Measurements from ENCODE around the gene TET1. TPM values are rescaled to one million over a fixed set of nuclear protein-coding genes. Genes with fewer than 3 reads are reported as not detected.

TET1 gene
- total RNA-seq, 1 experiment from 2014 or later: 2.3 TPM

- no peak for TF ChIP-seq SIN3A (IDR thresholded peaks at IDR 0.05; ENCODE audit: borderline replicate concordance, insufficient read depth, low read depth, low read length)
Observed at GRCh38 chr10:68562661-68563570, 2.8 kb downstream of the TET1 start (continued).

GRCh38 chr10:68564712-68565111, 4.6 kb downstream of the TET1 start:
- no peak for ATAC-seq
- Histone ChIP-seq H3K4me1 (ENCODE audit: control insufficient read depth, insufficient read depth, low read length) (peaks cover 9% of the 10 kb centered on the region), H3K36me3 (ENCODE audit: control insufficient read depth, insufficient read depth, low read length) (no peaks in the 10 kb centered on the region; the same call in 1 of the 2 replicates), H3K27me3 (ENCODE audit: control insufficient read depth, insufficient read depth, low read length) (no peaks in the 10 kb centered on the region), H3K9me3 (ENCODE audit: control insufficient read depth, insufficient read depth, low read depth, low read length) (no peaks in the 10 kb centered on the region), H3K4me3 (ENCODE audit: low read depth in 2 of 2, low read length in 2 of 2) (no peak overlapping the region), H3K27ac (ENCODE audit: low read length) (no peak overlapping the region)
- no TSS peak for BruUV-seq (replicated peaks)
- in situ Hi-C loops (cut with HindIII; ENCODE audit: low pct_unique_long_range_greater_than_20kb, low sequenced_read_pairs) (no loop called here), intact Hi-C loops (cut with micrococcal nuclease; ENCODE audit: unreplicated experiment) (no loop called here)
- DNase-seq (ENCODE audit: low read depth, low spot score): no peak
- CTCF ChIA-PET: no interaction called here
- no peak for TF ChIP-seq POLR2AphosphoS5 (IDR thresholded peaks at IDR 0.05; ENCODE audit: low read depth, low read length)
- no peak for TF ChIP-seq TCF7L2 (IDR thresholded peaks at IDR 0.05; ENCODE audit: low read depth, low read length)
- no peak for TF ChIP-seq CTCF (IDR thresholded peaks at IDR 0.05)
- no peak for TF ChIP-seq SIN3A (IDR thresholded peaks at IDR 0.05; ENCODE audit: borderline replicate concordance, insufficient read depth, low read depth, low read length)
- no peak for TF ChIP-seq REST (IDR thresholded peaks at IDR 0.05; ENCODE audit: insufficient read depth in 1 of 2, low read depth in 2 of 2, low read length in 1 of 2)
- POLR2A ChIA-PET: interaction anchor here (0.7 kb wide), 1 partner anchor 334 kb away, joined by 3 read pairs; no protein-coding TSS in a partner anchor

GRCh38 chr10:68565658-68566057, 5.5 kb downstream of the TET1 start:
- H3K4me1 ChIP-seq (ENCODE audit: control insufficient read depth, insufficient read depth, low read length): peaks cover 6% of the 10 kb centered on the region

More at GRCh38 chr10:68565658-68566057, 5.5 kb downstream of the TET1 start:
- intact Hi-C loops (cut with micrococcal nuclease; ENCODE audit: unreplicated experiment): no loop called here
- no peak for ATAC-seq
- CTCF ChIA-PET: no interaction called here
- no peaks in the 10 kb centered on the region for H3K36me3 ChIP-seq (ENCODE audit: control insufficient read depth, insufficient read depth, low read length)
- no peaks in the 10 kb centered on the region for H3K27me3 ChIP-seq (ENCODE audit: control insufficient read depth, insufficient read depth, low read length)
- H3K4me3 ChIP-seq (ENCODE audit: low read depth in 2 of 2, low read length in 2 of 2): no peak overlapping the region
- POLR2A ChIA-PET: no interaction called here
- TF ChIP-seq CTCF (IDR thresholded peaks at IDR 0.05): no peak
- no peak for TF ChIP-seq POLR2AphosphoS5 (IDR thresholded peaks at IDR 0.05; ENCODE audit: low read depth, low read length)
- TF ChIP-seq SIN3A (IDR thresholded peaks at IDR 0.05; ENCODE audit: borderline replicate concordance, insufficient read depth, low read depth, low read length): no peak
- TF ChIP-seq REST (IDR thresholded peaks at IDR 0.05; ENCODE audit: insufficient read depth in 1 of 2, low read depth in 2 of 2, low read length in 1 of 2): no peak
- TF ChIP-seq TCF7L2 (IDR thresholded peaks at IDR 0.05; ENCODE audit: low read depth, low read length): no peak
- in situ Hi-C loops (cut with HindIII; ENCODE audit: low pct_unique_long_range_greater_than_20kb, low sequenced_read_pairs): no loop called here
- H3K9me3 ChIP-seq (ENCODE audit: control insufficient read depth, insufficient read depth, low read depth, low read length): no peaks in the 10 kb centered on the region
- no peak for DNase-seq (ENCODE audit: low read depth, low spot score)
- H3K27ac ChIP-seq (ENCODE audit: low read length): no peak overlapping the region
- no TSS peak for BruUV-seq (replicated peaks)

Measured in Panc1 (cell line).